ENCODE measurements around the gene RASGRP3. TPM values are rescaled to one million over a fixed set of nuclear protein-coding genes. Genes with fewer than 3 reads are reported as not detected.

Gene RASGRP3
- total and polyA plus RNA-seq, 2 donors (not counting 3 experiments of a cell fraction or from before 2014, with no cell fraction given), result 16.0 to 39.6 TPM

DNA sequence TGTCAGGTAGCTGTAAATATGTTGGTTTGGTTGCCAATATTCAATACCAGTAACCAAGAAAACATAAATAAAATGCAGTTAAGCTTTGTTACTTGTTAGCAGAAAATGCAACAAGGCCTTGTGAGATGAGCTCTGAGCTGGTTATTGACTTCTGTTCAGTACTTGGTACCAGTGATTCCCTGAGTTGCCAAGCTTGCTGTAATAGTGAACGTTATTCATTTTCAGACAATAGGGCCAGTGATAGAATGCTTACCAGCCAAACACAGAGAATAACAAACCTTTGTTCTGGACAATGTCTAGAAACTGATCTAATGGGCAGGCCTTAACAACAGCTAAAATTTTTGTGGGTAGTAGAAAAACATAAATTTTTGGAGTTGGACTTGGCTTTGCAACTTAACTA lies 29.5 kb downstream of the RASGRP3 start:
- ChIA-PET POLR2A (no interaction called here), CTCF (interaction anchor here (1.1 kb wide), 2 partner anchors 11 to 33 kb away, joined by 3 read pairs; no protein-coding TSS in a partner anchor)
- no peak overlapping the region for H3K4me2 ChIP-seq (ENCODE audit: insufficient read depth, low read length)
- intact Hi-C loops (cut with micrococcal nuclease), result no loop called here
- H3K9me3 ChIP-seq (replicated peaks; ENCODE audit: control insufficient read depth, insufficient read depth, low read length), result no peaks in the 10 kb centered on the region
- no peak overlapping the region for H2AFZ ChIP-seq (ENCODE audit: low read depth, low read length)
- no peak overlapping the region for H3K27ac ChIP-seq (ENCODE audit: insufficient read depth, low read depth, low read length)
- H3K4me3 ChIP-seq (replicated peaks in 1 of 3; ENCODE audit: insufficient read depth in 1 of 3, low read depth in 1 of 3, low read length in 3 of 3), result no peak overlapping the region
- TF ChIP-seq FOS (IDR thresholded peaks at IDR 0.05; ENCODE audit: borderline replicate concordance, insufficient read depth, low read length), result no peak
- H3K9me1 ChIP-seq (replicated peaks; ENCODE audit: control insufficient read depth, extremely low read depth, insufficient read depth, low read length), result no peaks in the 10 kb centered on the region
- H3K9ac ChIP-seq (replicated peaks; ENCODE audit: extremely low read depth, insufficient read depth, low read length), result no peak overlapping the region
- no TSS peak for BruUV-seq (replicated peaks)
- dilution Hi-C loops (cut with MboI; ENCODE audit: extremely low pct_ligation_motif_present, low sequenced_read_pairs), result no loop called here
- no peak for FAIRE-seq
- H4K20me1 ChIP-seq (replicated peaks; ENCODE audit: control insufficient read depth, extremely low read depth, insufficient read depth, low read length), result no peaks in the 10 kb centered on the region
- DNase-seq (ENCODE audit: low read depth, low spot score), result no peak
- H3K27me3 ChIP-seq (ENCODE audit: control insufficient read depth in 2 of 2, insufficient read depth in 2 of 2, low read length in 2 of 2), result peaks cover 5 to 10% of the 10 kb centered on the region in 2 experiments
- no peaks in the 10 kb centered on the region for H3K79me2 ChIP-seq (ENCODE audit: control insufficient read depth, insufficient read depth, low read length)
- H3K36me3 ChIP-seq (ENCODE audit: control insufficient read depth in 2 of 2, extremely low read depth in 1 of 2, insufficient read depth in 2 of 2, low read length in 2 of 2), result no peaks in the 10 kb centered on the region
- H3K4me1 ChIP-seq (ENCODE audit: control insufficient read depth, extremely low read depth, insufficient read depth, low read length), result no peaks in the 10 kb centered on the region

DNA sequence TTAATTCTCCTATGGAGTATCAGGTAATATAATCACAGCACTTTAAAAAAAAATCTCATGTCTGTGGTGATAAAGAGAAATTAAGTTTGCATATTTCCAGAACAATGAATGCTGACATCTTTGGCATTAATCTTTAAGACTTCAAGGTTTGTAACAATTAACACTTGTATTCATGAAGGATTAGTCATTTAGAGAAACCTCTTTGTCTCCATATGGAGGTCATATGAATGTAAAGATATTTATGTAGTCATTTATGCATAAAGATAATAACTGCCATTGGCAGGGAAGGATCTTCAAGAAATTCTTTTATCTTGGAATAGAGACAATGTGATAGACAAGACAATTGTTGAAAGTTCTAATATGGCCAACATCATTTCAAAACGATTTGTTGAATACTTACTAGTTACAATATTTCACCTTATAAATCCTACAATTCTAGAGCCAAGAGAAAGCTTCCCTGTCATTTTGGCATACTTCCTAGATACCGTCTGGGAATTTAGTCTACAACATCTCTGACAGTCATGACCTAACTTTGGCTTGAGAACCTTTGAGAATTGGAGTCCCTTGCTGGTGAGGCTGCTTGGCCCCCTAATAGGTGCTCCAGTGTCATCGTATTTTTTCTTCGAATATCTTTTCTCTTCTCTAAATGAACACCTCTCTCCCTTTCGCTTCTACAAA lies 33.6 kb downstream of the RASGRP3 start:
- ChIA-PET POLR2A (no interaction called here), CTCF (no interaction called here)
- DNase-seq (ENCODE audit: low read depth, low spot score) (no peak), FAIRE-seq (no peak)
- no TSS peak for BruUV-seq (replicated peaks)
- Histone ChIP-seq H3K9ac (replicated peaks; ENCODE audit: extremely low read depth, insufficient read depth, low read length) (no peak overlapping the region), H3K9me1 (replicated peaks; ENCODE audit: control insufficient read depth, extremely low read depth, insufficient read depth, low read length) (no peaks in the 10 kb centered on the region), H3K36me3 (ENCODE audit: control insufficient read depth in 2 of 2, extremely low read depth in 1 of 2, insufficient read depth in 2 of 2, low read length in 2 of 2) (no peaks in the 10 kb centered on the region), H4K20me1 (replicated peaks; ENCODE audit: control insufficient read depth, extremely low read depth, insufficient read depth, low read length) (no peaks in the 10 kb centered on the region), H3K27ac (ENCODE audit: insufficient read depth, low read depth, low read length) (no peak overlapping the region), H3K4me3 (replicated peaks in 1 of 3; ENCODE audit: insufficient read depth in 1 of 3, low read depth in 1 of 3, low read length in 3 of 3) (no peak overlapping the region), H3K9me3 (replicated peaks; ENCODE audit: control insufficient read depth, insufficient read depth, low read length) (no peaks in the 10 kb centered on the region), H3K27me3 (ENCODE audit: control insufficient read depth in 2 of 2, insufficient read depth in 2 of 2, low read length in 2 of 2) (no peaks in the 10 kb centered on the region), H3K79me2 (ENCODE audit: control insufficient read depth, insufficient read depth, low read length) (no peaks in the 10 kb centered on the region), H2AFZ (ENCODE audit: low read depth, low read length) (no peak overlapping the region), H3K4me1 (ENCODE audit: control insufficient read depth, extremely low read depth, insufficient read depth, low read length) (no peaks in the 10 kb centered on the region), H3K4me2 (ENCODE audit: insufficient read depth, low read length) (no peak overlapping the region)
- TF ChIP-seq FOS (IDR thresholded peaks at IDR 0.05; ENCODE audit: borderline replicate concordance, insufficient read depth, low read length), result no peak
- TF ChIP-seq, protein P1, sequence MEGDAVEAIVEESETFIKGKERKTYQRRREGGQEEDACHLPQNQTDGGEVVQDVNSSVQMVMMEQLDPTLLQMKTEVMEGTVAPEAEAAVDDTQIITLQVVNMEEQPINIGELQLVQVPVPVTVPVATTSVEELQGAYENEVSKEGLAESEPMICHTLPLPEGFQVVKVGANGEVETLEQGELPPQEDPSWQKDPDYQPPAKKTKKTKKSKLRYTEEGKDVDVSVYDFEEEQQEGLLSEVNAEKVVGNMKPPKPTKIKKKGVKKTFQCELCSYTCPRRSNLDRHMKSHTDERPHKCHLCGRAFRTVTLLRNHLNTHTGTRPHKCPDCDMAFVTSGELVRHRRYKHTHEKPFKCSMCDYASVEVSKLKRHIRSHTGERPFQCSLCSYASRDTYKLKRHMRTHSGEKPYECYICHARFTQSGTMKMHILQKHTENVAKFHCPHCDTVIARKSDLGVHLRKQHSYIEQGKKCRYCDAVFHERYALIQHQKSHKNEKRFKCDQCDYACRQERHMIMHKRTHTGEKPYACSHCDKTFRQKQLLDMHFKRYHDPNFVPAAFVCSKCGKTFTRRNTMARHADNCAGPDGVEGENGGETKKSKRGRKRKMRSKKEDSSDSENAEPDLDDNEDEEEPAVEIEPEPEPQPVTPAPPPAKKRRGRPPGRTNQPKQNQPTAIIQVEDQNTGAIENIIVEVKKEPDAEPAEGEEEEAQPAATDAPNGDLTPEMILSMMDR (IDR thresholded peaks at IDR 0.05; ENCODE audit: extremely low read depth in 1 of 2, insufficient read depth in 1 of 2, low read depth in 1 of 2, low read length in 2 of 2), result no peak
- no peak for TF ChIP-seq POLR2A (IDR thresholded peaks at IDR 0.05; ENCODE audit: low read depth, low read length)
- TF ChIP-seq GATA2 (IDR thresholded peaks at IDR 0.05; ENCODE audit: insufficient read depth, insufficient read length, low read depth, low read length), result no peak
- TF ChIP-seq EZH2 (IDR thresholded peaks at IDR 0.05; ENCODE audit: borderline replicate concordance, low read depth, low read length, severe bottlenecking), result no peak
- TF ChIP-seq, protein P2, sequence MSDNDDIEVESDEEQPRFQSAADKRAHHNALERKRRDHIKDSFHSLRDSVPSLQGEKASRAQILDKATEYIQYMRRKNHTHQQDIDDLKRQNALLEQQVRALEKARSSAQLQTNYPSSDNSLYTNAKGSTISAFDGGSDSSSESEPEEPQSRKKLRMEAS (IDR thresholded peaks at IDR 0.05; ENCODE audit: insufficient read depth, insufficient read length), result no peak
- TF ChIP-seq MYC (IDR thresholded peaks at IDR 0.05; ENCODE audit: low read depth, low read length), result no peak
- no peak for TF ChIP-seq POLR2AphosphoS5 (IDR thresholded peaks at IDR 0.05; ENCODE audit: insufficient read depth, low read depth, low read length)
- no peak for TF ChIP-seq JUN (IDR thresholded peaks at IDR 0.05; ENCODE audit: borderline replicate concordance, insufficient read depth, insufficient read length, low read depth)
- dilution Hi-C loops (cut with MboI; ENCODE audit: extremely low pct_ligation_motif_present, low sequenced_read_pairs), result no loop called here
- intact Hi-C loops (cut with micrococcal nuclease), result no loop called here

All from endothelial cell of umbilical vein (primary cell).